ENCODE results near the gene PPARG.
A peak's percentile ranks its signal among the peaks of the same experiment; 100 is the strongest.
"Not testable (repeated sequence)": the region's sequence is repeated elsewhere in the genome, so short reads cannot be mapped to it uniquely, and the experiment has no call there.

The PPARG gene

DNA sequence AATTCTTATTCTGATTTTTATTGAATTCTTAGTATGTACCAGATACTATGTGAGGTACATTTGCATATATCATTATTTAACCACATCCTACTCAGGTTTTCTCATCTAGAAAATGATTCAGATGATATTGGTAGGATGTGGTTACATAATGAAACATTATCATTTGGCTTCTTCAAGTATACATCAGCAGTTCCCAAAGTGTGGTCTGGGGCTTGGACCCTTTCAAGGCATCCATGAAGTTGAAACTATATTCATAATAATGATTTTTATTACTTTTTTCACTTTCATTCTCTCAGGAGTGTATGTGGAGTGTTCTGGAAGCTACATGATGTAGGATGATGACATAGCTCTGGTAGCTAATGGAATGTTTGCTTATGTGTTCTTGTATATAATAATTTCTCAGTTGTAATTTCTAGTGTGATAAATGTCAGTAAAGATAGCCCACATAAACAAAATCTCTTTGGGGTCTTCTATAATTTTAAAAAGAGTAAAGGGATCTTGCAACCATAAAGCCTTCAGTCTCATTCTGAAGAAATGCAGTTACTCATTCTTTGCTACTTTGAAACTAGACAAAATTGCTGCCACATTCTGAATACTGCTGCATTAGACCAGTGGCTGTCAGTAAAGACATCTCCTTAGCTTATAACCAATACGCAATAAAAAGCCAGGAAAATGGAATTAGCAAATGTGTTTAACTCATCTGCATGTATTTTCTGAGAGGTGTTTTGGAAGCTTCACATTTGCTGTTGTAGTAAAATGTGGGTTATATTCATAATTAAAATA lies 95.8 kb downstream of the PPARG start:
- TF ChIP-seq NFRKB (IDR thresholded peaks at IDR 0.05) (no peak), FOXK2 (IDR thresholded peaks at IDR 0.05) (no peak), ARNT (IDR thresholded peaks at IDR 0.05) (no peak), TARDBP (IDR thresholded peaks at IDR 0.05) (no peak), FOXA1 (IDR thresholded peaks at IDR 0.05) (no peak), BHLHE40 (IDR thresholded peaks at IDR 0.05; ENCODE audit: borderline replicate concordance) (no peak), HDGF (IDR thresholded peaks at IDR 0.05; ENCODE audit: borderline replicate concordance) (no peak), SUZ12 (IDR thresholded peaks at IDR 0.05) (no peak)
- TF ChIP-seq, protein P1, sequence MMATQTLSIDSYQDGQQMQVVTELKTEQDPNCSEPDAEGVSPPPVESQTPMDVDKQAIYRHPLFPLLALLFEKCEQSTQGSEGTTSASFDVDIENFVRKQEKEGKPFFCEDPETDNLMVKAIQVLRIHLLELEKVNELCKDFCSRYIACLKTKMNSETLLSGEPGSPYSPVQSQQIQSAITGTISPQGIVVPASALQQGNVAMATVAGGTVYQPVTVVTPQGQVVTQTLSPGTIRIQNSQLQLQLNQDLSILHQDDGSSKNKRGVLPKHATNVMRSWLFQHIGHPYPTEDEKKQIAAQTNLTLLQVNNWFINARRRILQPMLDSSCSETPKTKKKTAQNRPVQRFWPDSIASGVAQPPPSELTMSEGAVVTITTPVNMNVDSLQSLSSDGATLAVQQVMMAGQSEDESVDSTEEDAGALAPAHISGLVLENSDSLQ (IDR thresholded peaks at IDR 0.05), result no peak
- POLR2A ChIA-PET, result no interaction called here
- CTCF ChIA-PET, result no interaction called here
- DNase-seq (ENCODE audit: extremely low spot score), result no peak

DNA sequence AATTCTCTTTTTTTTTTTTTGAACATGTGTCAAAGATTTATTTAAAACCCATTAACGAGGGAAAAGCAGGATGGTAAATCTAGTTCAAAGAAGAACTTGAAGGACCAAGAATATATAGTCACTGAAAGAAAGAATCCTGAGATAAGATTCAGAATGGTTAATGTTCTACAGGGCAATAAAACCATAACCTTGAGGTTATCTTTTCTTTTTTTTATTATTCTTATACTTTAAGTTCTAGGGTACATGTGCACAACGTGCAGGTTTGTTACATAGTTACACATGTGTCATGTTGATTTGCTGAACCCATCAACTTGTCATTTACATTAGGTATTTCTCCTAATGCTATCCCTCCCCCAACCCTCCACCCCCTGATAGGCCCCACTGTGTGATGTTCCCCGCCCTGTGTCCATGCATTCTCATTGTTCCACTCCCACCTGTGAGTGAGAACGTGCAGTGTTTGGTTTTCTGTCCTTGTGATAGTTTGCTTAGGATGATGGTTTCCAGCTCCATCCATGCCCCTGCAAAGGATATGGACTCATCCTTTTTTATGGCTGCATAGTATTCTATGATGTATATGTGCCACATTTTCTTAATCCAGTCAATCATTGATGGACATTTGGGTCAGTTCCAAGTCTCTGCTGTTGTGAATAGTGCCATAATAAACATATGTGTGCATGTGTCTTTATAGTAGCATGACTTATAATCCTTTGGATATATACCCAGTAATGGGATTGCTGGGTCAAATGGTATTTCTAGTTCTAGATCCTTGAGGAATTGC lies 97.8 kb downstream of the PPARG start:
- CTCF ChIA-PET; DNase-seq (ENCODE audit: extremely low spot score); POLR2A ChIA-PET: not testable (repeated sequence)

DNA sequence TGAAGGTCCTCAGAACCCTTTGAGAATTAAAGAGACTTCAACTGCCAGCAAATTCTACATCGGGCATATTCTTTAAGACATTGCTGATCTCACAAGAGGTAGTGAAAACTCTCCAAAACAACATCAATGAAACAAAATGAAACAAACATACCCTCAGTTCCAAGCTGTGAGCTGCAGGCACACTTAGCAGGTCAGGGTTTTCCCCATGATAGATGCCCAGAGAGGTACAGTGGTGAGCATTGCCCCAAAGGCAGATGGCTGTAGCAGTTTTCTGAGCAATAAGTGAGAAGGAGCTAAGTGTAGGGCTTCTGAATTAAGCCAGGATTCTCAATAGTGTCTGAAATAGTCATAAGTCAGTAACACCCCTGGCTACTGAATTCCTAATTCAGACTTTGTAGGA lies 99.3 kb downstream of the PPARG start:
- no peak for DNase-seq (ENCODE audit: extremely low spot score)
- no peak for TF ChIP-seq ARNT (IDR thresholded peaks at IDR 0.05)
- ChIA-PET CTCF (no interaction called here), POLR2A (no interaction called here)

DNA sequence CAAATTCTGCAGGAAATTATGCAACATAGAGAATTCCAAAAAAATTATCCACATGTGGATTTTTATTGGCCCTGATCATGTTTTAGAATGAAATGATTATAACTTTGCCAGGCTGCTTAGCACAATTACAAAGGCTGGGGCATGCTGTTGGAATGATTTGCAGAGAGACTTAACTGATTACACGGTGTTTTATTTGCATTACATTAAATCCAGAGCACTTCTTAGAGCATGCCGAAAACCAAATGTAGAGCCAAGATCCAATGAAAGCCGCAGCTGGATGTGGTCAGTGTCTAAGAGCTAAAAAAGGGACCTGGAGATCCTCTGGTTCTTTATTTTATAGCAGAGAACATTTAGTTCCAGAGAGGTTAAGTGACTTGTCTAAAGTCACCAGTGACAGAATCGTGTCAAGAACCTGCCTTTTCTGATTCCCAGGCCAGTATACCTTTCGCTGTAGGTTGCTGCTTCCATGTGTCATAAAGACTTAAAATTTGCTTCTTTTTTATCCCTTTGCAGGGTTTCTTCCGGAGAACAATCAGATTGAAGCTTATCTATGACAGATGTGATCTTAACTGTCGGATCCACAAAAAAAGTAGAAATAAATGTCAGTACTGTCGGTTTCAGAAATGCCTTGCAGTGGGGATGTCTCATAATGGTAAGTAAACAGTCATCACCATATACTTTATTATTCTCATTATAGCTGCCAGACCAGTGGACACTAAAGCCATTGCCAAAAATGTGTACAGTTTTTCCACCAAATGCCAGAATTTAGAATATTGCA lies 103.4 kb downstream of the PPARG start:
- no peak for DNase-seq (ENCODE audit: extremely low spot score)
- POLR2A ChIA-PET, result no interaction called here
- CTCF ChIA-PET, result no interaction called here
- TF ChIP-seq LEF1 (IDR thresholded peaks at IDR 0.05; ENCODE audit: borderline replicate concordance), result no peak
- TF ChIP-seq ARNT (IDR thresholded peaks at IDR 0.05), result no peak
- peak; percentile 97 for TF ChIP-seq FOXK2 (IDR thresholded peaks at IDR 0.05)
- peak; percentile 87 for TF ChIP-seq SUZ12 (IDR thresholded peaks at IDR 0.05)
- peak; percentile 42 for TF ChIP-seq BHLHE40 (IDR thresholded peaks at IDR 0.05; ENCODE audit: borderline replicate concordance)
- TF ChIP-seq NFRKB (IDR thresholded peaks at IDR 0.05), result 0 out of 2 replicates have a peak, but pooled peaks have one; percentile 26

DNA sequence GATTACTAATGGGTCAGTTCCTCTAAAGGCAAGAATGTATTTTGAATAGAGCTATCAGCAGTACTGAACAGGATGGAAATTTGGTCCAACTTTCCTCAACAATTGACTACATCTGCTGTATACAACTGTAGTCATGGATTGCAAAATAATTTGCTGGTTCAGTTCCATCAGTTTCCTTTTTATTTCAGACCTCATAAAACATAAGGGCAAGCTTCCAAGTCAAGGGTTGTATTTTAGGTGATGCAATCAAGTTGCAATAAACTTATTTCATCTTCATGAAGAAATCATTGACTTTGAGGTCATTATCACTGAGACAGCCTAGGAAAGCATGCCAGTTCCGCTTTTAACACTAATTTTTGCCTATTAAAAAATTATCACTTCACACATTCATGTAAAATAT lies 105.0 kb downstream of the PPARG start:
- no peak for DNase-seq (ENCODE audit: extremely low spot score)
- ChIA-PET POLR2A (interaction anchor here (0.9 kb wide), 1 partner anchor 86 kb away, joined by 3 read pairs; no protein-coding TSS in a partner anchor), CTCF (no interaction called here)
- TF ChIP-seq SUZ12 (IDR thresholded peaks at IDR 0.05), result no peak
- TF ChIP-seq BHLHE40 (IDR thresholded peaks at IDR 0.05; ENCODE audit: borderline replicate concordance), result no peak
- no peak for TF ChIP-seq CTBP1 (IDR thresholded peaks at IDR 0.05; ENCODE audit: borderline replicate concordance)
- no peak for TF ChIP-seq LEF1 (IDR thresholded peaks at IDR 0.05; ENCODE audit: borderline replicate concordance)
- TF ChIP-seq ZNF384 (IDR thresholded peaks at IDR 0.05), result no peak
- no peak for TF ChIP-seq L3MBTL2 (conservative IDR thresholded peaks at IDR 0.05)
- TF ChIP-seq FOXK2 (IDR thresholded peaks at IDR 0.05), result no peak
- no peak for TF ChIP-seq HDGF (IDR thresholded peaks at IDR 0.05; ENCODE audit: borderline replicate concordance)
- no peak for TF ChIP-seq ELF4 (IDR thresholded peaks at IDR 0.05)
- no peak for TF ChIP-seq FOXM1 (IDR thresholded peaks at IDR 0.05; ENCODE audit: borderline replicate concordance)
- no peak for TF ChIP-seq NFRKB (IDR thresholded peaks at IDR 0.05)
- no peak for TF ChIP-seq FOXA1 (IDR thresholded peaks at IDR 0.05)
- TF ChIP-seq, protein P1 (IDR thresholded peaks at IDR 0.05), result no peak
- no peak for TF ChIP-seq SP1 (IDR thresholded peaks at IDR 0.05)
- no peak for TF ChIP-seq ARNT (IDR thresholded peaks at IDR 0.05)
- no peak for TF ChIP-seq TARDBP (IDR thresholded peaks at IDR 0.05)

DNA sequence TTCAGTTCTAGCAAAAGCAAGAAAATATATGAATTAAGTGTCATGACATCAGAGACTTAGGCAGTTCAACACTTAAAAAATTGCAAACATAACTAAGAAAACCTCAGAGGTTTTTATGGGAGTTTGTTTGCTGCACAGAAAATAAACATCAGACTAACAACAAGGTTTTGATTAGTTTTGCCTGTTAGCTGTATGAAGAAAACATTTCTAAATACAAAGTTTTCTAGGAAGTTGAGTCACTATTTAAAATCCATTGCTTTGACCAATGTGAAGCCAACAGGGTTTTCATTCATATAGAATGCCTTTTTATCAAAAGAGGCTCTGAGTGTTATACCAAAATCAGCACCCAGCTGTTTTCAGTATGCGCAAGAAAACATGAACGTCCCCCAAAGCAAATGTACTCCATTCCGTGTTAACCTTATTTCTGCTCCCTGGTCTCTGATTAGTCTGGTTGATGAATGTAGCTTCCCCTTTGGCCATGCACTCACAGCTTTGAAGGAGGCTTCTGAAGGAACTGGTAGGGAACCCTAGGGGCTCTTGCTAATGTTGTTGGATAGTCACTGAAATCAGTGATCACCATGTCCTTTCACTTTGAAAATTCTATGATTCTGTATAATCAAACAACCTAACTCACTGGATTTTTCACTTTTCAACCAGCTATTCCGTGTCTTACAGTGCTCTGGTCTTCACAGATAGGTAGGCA lies 105.8 kb downstream of the PPARG start:
- DNase-seq (ENCODE audit: extremely low spot score), result no peak
- POLR2A ChIA-PET, result interaction anchor here (0.9 to 1.4 kb wide), 2 partner anchors 85 to 89 kb away, joined by 3 to 4 read pairs; partner anchors contain the start of gene TSEN2
- CTCF ChIA-PET, result no interaction called here
- TF ChIP-seq BHLHE40 (IDR thresholded peaks at IDR 0.05; ENCODE audit: borderline replicate concordance) (no peak), HDGF (IDR thresholded peaks at IDR 0.05; ENCODE audit: borderline replicate concordance) (no peak)

All from HEK293T (cell line).